HepG2 (cell line): Measurements from ENCODE around the gene ZDHHC14. TPM values are rescaled to one million over a fixed set of nuclear protein-coding genes. Genes with fewer than 3 reads are reported as not detected.

Experiments used
- ATAC-seq: fragments of 200-7000 bp; cut with Tn5 transposase; 3 replicates; pipeline ENCODE4 v1.9.1; 2020; ENCODE audit warnings: mild to moderate bottlenecking, moderate library complexity
- BruUV-seq: library from RNA; stranded (reverse); fragments of 400-500 nt; replicated peaks from 2 replicates; lab custom pipeline; 2021; lab: Mats Ljungman, UMichigan
- CTCF ChIA-PET: fragments of 300-600 bp; formaldehyde crosslinking; extraction: SDS; loops from one replicate; lab custom pipeline; 2021; ENCODE audit warnings: low total read pairs, inconsistent platforms, low intra/inter-chr PET ratio; lab: Yijun Ruan, JAX
- POLR2A ChIA-PET: fragments of 350-600 bp; sonication (Branson Sonifier 250); formaldehyde crosslinking; loops from one replicate; lab custom pipeline; 2020; ENCODE audit warnings: antibody characterized with exemption, inconsistent platforms; lab: Yijun Ruan, JAX
- DNase-seq: peaks from one replicate; pipeline ENCODE4 v3.0.0-alpha.2; 2015; ENCODE audit warnings: low spot score
- FAIRE-seq: peaks from 3 replicates; lab custom pipeline; 2011; peaks lifted over from hg19 to GRCh38; lab: Jason Lieb, UNC
- H2AFZ ChIP-seq: one replicate; pipeline ENCODE4 v1.6.1; 2011; ENCODE audit warnings: low read length, inconsistent platforms
- H3K27ac ChIP-seq: fragments of 300-600 bp; 3 replicates; pipeline ENCODE4 v1.8.0; 2011; ENCODE audit warnings: mixed run types, mild to moderate bottlenecking, mixed read lengths, low read length, inconsistent platforms; ENCODE audit not compliant: insufficient read depth; ENCODE audit errors: extremely low read length
- H3K27me3 ChIP-seq, 2 experiments: fragments of 200-600 bp in 1 of 2; 2 replicates in 1 of 2; 3 replicates in 1 of 2; pipeline versions ENCODE4 v1.6.0 to v1.8.0; 2011; ENCODE audit warnings: low read length in 2 of 2, mild to moderate bottlenecking in 2 of 2, moderate library complexity in 2 of 2, inconsistent platforms in 1 of 2; ENCODE audit not compliant: insufficient read depth in 2 of 2, control insufficient read depth in 1 of 2
- H3K36me3 ChIP-seq, 2 experiments: fragments of 200-600 bp in 1 of 2; replicated peaks in 1 of 2; 2 replicates in 1 of 2; 3 replicates in 1 of 2; pipeline versions ENCODE4 v1.5.1 to v1.8.0; 2011; ENCODE audit warnings: low read length in 2 of 2, inconsistent platforms in 1 of 2; ENCODE audit not compliant: insufficient read depth in 2 of 2, control insufficient read depth in 1 of 2
- H3K4me1 ChIP-seq: 2 replicates; pipeline ENCODE4 v1.5.1; 2012; ENCODE audit warnings: low read length, inconsistent platforms; ENCODE audit not compliant: insufficient read depth
- H3K4me2 ChIP-seq: 2 replicates; pipeline ENCODE4 v1.6.0; 2011; ENCODE audit warnings: low read depth, low read length, inconsistent platforms
- H3K4me3 ChIP-seq, 3 experiments: fragments of 200-600 bp in 1 of 3; sonication (generic), shearing (Covaris generic) in 1 of 3; replicated peaks in 1 of 3; 2 replicates each; pipeline ENCODE4 v1.5.1; 2011 to 2016; ENCODE audit warnings: low read length in 3 of 3, inconsistent platforms in 2 of 3, low read depth in 2 of 3, mild to moderate bottlenecking in 2 of 3, control low read depth in 1 of 3, mixed read lengths in 1 of 3; ENCODE audit not compliant: insufficient read depth in 1 of 3
- H3K79me2 ChIP-seq: one replicate; pipeline ENCODE4 v1.6.1; 2011; ENCODE audit warnings: low read length, inconsistent platforms; ENCODE audit not compliant: insufficient read depth
- H3K9ac ChIP-seq: 2 replicates; pipeline ENCODE4 v1.6.0; 2011; ENCODE audit warnings: mild to moderate bottlenecking, low read depth, low read length, inconsistent platforms; ENCODE audit not compliant: insufficient read depth
- H3K9me3 ChIP-seq: 2 replicates; pipeline ENCODE4 v1.5.1; 2012; ENCODE audit warnings: mild to moderate bottlenecking, low read length
- H4K20me1 ChIP-seq: 2 replicates; pipeline ENCODE4 v1.6.0; 2011; ENCODE audit warnings: inconsistent platforms, mild to moderate bottlenecking, low read length, moderate library complexity; ENCODE audit not compliant: insufficient read depth
- CSRNP1 ChIP-seq: sonication (generic); formaldehyde crosslinking; IDR thresholded peaks from 2 replicates; pipeline ENCODE4 v1.8.1; 2023; ENCODE audit warnings: mild to moderate bottlenecking, missing genetic modification reagents
- CTCF ChIP-seq: sonication (generic); formaldehyde crosslinking; IDR thresholded peaks from 2 replicates; pipeline ENCODE4 v1.5.0; 2020; ENCODE audit warnings: mild to moderate bottlenecking, missing genetic modification reagents, moderate library complexity
- ERF ChIP-seq: IDR thresholded peaks from 2 replicates; pipeline ENCODE4 v1.6.1; 2018; ENCODE audit warnings: missing biosample characterization, missing genetic modification reagents
- FOSL1 ChIP-seq: sonication (generic); formaldehyde crosslinking; IDR thresholded peaks from 2 replicates; pipeline ENCODE4 v1.9.0; 2021; ENCODE audit warnings: missing genetic modification reagents, borderline replicate concordance
- FOXA3 ChIP-seq: IDR thresholded peaks from 2 replicates; pipeline ENCODE4 v1.6.1; 2016; ENCODE audit warnings: missing genetic modification reagents, missing compliant biosample characterization
- FOXC1 ChIP-seq: sonication (generic); formaldehyde crosslinking; IDR thresholded peaks from 2 replicates; pipeline ENCODE4 v1.8.0; 2022; ENCODE audit warnings: mild to moderate bottlenecking, missing genetic modification reagents, borderline replicate concordance
- GLMP ChIP-seq: sonication (generic); formaldehyde crosslinking; IDR thresholded peaks from 2 replicates; pipeline ENCODE4 v1.9.0; 2021; ENCODE audit warnings: missing genetic modification reagents, mild to moderate bottlenecking, borderline replicate concordance
- HHEX ChIP-seq: IDR thresholded peaks from 2 replicates; pipeline ENCODE4 v1.6.1; 2016; ENCODE audit warnings: control low read depth
- KDM2A ChIP-seq: sonication (generic); formaldehyde crosslinking; IDR thresholded peaks from 2 replicates; pipeline ENCODE4 v1.4.0; 2020; ENCODE audit warnings: low read depth, missing genetic modification reagents, borderline replicate concordance
- MAF1 ChIP-seq: sonication (generic); formaldehyde crosslinking; IDR thresholded peaks from 2 replicates; pipeline ENCODE4 v1.5.0; 2020; ENCODE audit warnings: missing genetic modification reagents, borderline replicate concordance
- PRMT3 ChIP-seq: sonication (generic); formaldehyde crosslinking; IDR thresholded peaks from 2 replicates; pipeline ENCODE4 v1.8.1; 2022; ENCODE audit warnings: low read depth, mild to moderate bottlenecking, moderate library complexity, missing genetic modification reagents, borderline replicate concordance
- THRA ChIP-seq: sonication (generic); formaldehyde crosslinking; IDR thresholded peaks from 2 replicates; pipeline ENCODE4 v1.4.0; 2020; ENCODE audit warnings: missing genetic modification reagents, borderline replicate concordance
- ZBTB14 ChIP-seq: sonication (generic); formaldehyde crosslinking; IDR thresholded peaks from 2 replicates; pipeline ENCODE4 v1.4.0; 2020; ENCODE audit warnings: missing genetic modification reagents
- ZNF235 ChIP-seq: sonication (generic); formaldehyde crosslinking; IDR thresholded peaks from 2 replicates; pipeline ENCODE4 v1.8.1; 2023; ENCODE audit warnings: mild to moderate bottlenecking, missing genetic modification reagents, borderline replicate concordance
- ZNF547 ChIP-seq: sonication (generic); formaldehyde crosslinking; IDR thresholded peaks from 2 replicates; pipeline ENCODE4 v1.5.1; 2020; ENCODE audit warnings: mild to moderate bottlenecking, missing genetic modification reagents
- ZNF550 ChIP-seq: sonication (generic); formaldehyde crosslinking; IDR thresholded peaks from 2 replicates; pipeline ENCODE4 v1.4.0; 2020; ENCODE audit warnings: mild to moderate bottlenecking, missing genetic modification reagents, borderline replicate concordance
- ZNF788 ChIP-seq: sonication (generic); formaldehyde crosslinking; IDR thresholded peaks from 2 replicates; pipeline ENCODE4 v1.5.0; 2020; ENCODE audit warnings: mild to moderate bottlenecking, missing genetic modification reagents, borderline replicate concordance
- ZNF792 ChIP-seq: IDR thresholded peaks from 2 replicates; pipeline ENCODE4 v1.6.1; 2016
- WGBS: methylation state at CpG from one replicate; pipeline ENCODE4 v1.1.6; 2017; ENCODE audit warnings: low lambda C conversion rate; 5-methylcytosine and 5-hydroxymethylcytosine counted together
- in situ Hi-C: cut with HindIII; loops from 2 replicates; pipeline ENCODE4 v1.10.0; 2017; ENCODE audit warnings: low pct_unique_long_range_greater_than_20kb; ENCODE audit not compliant: extremely low pct_ligation_motif_present
- intact Hi-C: fragments of 100-400 bp; cut with micrococcal nuclease; formaldehyde crosslinking; loops from one replicate; pipeline ENCODE4 v1.10.0; 2022; ENCODE audit not compliant: unreplicated experiment
- polyA plus RNA-seq, 8 experiments: library from polyadenylated mRNA; depleted of rRNA in 3 of 8; stranded (reverse) in 7 of 8; unstranded in 1 of 8; fragments of >200 nt; fragmentation: Illumina TruSeq in 4 of 8; extraction: Trizol in 4 of 8; gene quantifications; 2 replicates each; pipeline versions ENCODE4 v1.2.1 to v1.2.3, GENCODE V29; 2011 to 2016; ENCODE audit warnings: low read depth in 4 of 8, missing spikeins in 1 of 8, mixed read lengths in 1 of 8; ENCODE audit not compliant: insufficient read depth in 1 of 8
- total RNA-seq, 5 experiments: library from RNA; depleted of rRNA; stranded (reverse); fragments of >200 nt; fragmentation: Illumina TruSeq; extraction: Trizol; gene quantifications; 2 replicates each; pipeline ENCODE4 v1.2.3, GENCODE V29; 2016; ENCODE audit warnings: low read depth in 1 of 5

ZDHHC14 gene
- total and polyA plus RNA-seq, 2 of the 13 experiments (the other 11 are each of a cell fraction or from before 2014, with no cell fraction given) = 3.7 to 9.5 TPM

GRCh38 chr6:157443066-157443800 is 62.2 kb downstream of the ZDHHC14 start:
- H3K9me3 ChIP-seq = no peaks in the 10 kb centered on the region
- no peaks in the 10 kb centered on the region for H4K20me1 ChIP-seq
- H3K9ac ChIP-seq = no peak overlapping the region
- no peak overlapping the region for H3K4me3 ChIP-seq
- FAIRE-seq (peak; percentile 23), ATAC-seq (no peak), DNase-seq (no peak)
- no peaks in the 10 kb centered on the region for H3K79me2 ChIP-seq
- in situ Hi-C loops (no loop called here), intact Hi-C loops (no loop called here)
- no peaks in the 10 kb centered on the region for H3K4me1 ChIP-seq
- BruUV-seq = no TSS peak
- H3K27me3 ChIP-seq = no peaks in the 10 kb centered on the region
- H2AFZ ChIP-seq = no peak overlapping the region
- ChIA-PET POLR2A (no interaction called here), CTCF (no interaction called here)
- no peak overlapping the region for H3K4me2 ChIP-seq
- H3K27ac ChIP-seq = no peak overlapping the region
- H3K36me3 ChIP-seq = no peaks in the 10 kb centered on the region
- TF ChIP-seq MAF1 (CRISPR knock-in tag) (no peak), HHEX (CRISPR knock-in tag) (no peak), ZNF547 (no peak), FOXA3 (CRISPR knock-in tag) (no peak), ZBTB14 (CRISPR knock-in tag) (no peak), GLMP (CRISPR knock-in tag) (no peak), ZNF788 (CRISPR knock-in tag) (no peak), ERF (CRISPR knock-in tag) (no peak), FOSL1 (no peak), CTCF (CRISPR knock-in tag) (no peak), KDM2A (no peak), PRMT3 (CRISPR knock-in tag) (no peak), FOXC1 (no peak), ZNF550 (CRISPR knock-in tag) (no peak), THRA (CRISPR knock-in tag) (no peak), ZNF792 (CRISPR knock-in tag) (no peak), CSRNP1 (no peak), ZNF235 (CRISPR knock-in tag) (no peak)
- 77% methylated on average over 6 of the region's 6 CpGs for WGBS
